Lower lobe of right lung (tissue), 2 donors: Measurements from ENCODE around the gene MTCL1. TPM values are rescaled to one million over a fixed set of nuclear protein-coding genes. Genes with fewer than 3 reads are reported as not detected.

ENCODE experiments used
- ATAC-seq, 2 donors: fragments of 200-7000 bp; cut with Tn5 transposase; one replicate each; pipeline ENCODE4 v1.9.1; 2020 to 2022; ENCODE audit warnings: mild to moderate bottlenecking in 2 of 2, moderate library complexity in 2 of 2
- DNase-seq: peaks from one replicate; pipeline ENCODE4 v3.0.0-alpha.2; 2020
- H3K27ac ChIP-seq: fragments of 200-600 bp; one replicate; pipeline ENCODE4 v1.8.0; 2022
- H3K27me3 ChIP-seq: fragments of 200-600 bp; one replicate; pipeline ENCODE4 v1.8.0; 2022; ENCODE audit warnings: low read depth
- H3K36me3 ChIP-seq: fragments of 200-600 bp; one replicate; pipeline ENCODE4 v1.8.0; 2022; ENCODE audit warnings: mild to moderate bottlenecking
- H3K4me1 ChIP-seq: fragments of 200-600 bp; one replicate; pipeline ENCODE4 v1.8.0; 2022
- H3K4me3 ChIP-seq: fragments of 200-600 bp; one replicate; pipeline ENCODE4 v1.8.0; 2022; ENCODE audit warnings: mild to moderate bottlenecking
- H3K9me3 ChIP-seq: fragments of 200-600 bp; one replicate; pipeline ENCODE4 v1.8.0; 2022
- CTCF ChIP-seq: fragments of 200-600 bp; IDR thresholded peaks from one replicate; pipeline ENCODE4 v1.8.0; 2022; ENCODE audit warnings: antibody characterized with exemption, mild to moderate bottlenecking
- intact Hi-C: fragments of 100-400 bp; cut with DNase I; formaldehyde crosslinking; loops from one replicate; pipeline ENCODE4 v1.11.0; 2022
- total RNA-seq: library from RNA; stranded (reverse); fragmentation: NEBNext Ultra II Directional; extraction: Animal tissue kit (Norgen Biotek cat#: 25700); gene quantifications from one replicate; pipeline ENCODE4 v1.2.1, GENCODE V29; 2021
- donor health status: DM: no; HTN: yes; CAD: no; lungs with severe emphysema.

The MTCL1 gene
- total RNA-seq, 1 donor from 2014 or later, result 7.9 TPM

- H3K9me3 ChIP-seq, result no peaks in the 10 kb centered on the region
- H3K27ac ChIP-seq, result no peak overlapping the region
- no peak overlapping the region for H3K4me3 ChIP-seq
- no peak for DNase-seq
- intact Hi-C loops, result no loop called here
- H3K4me1 ChIP-seq, result no peaks in the 10 kb centered on the region
- TF ChIP-seq CTCF, result no peak
- H3K36me3 ChIP-seq, result peaks cover 2% of the 10 kb centered on the region
- H3K27me3 ChIP-seq, result no peaks in the 10 kb centered on the region
- no peak for ATAC-seq
These were observed 108.8 kb downstream of the MTCL1 start for GRCh38 chr18:8814206-8814605.

- intact Hi-C loops, result no loop called here
- Histone ChIP-seq H3K9me3 (no peaks in the 10 kb centered on the region), H3K36me3 (peaks cover 4% of the 10 kb centered on the region), H3K27ac (no peak overlapping the region), H3K4me1 (no peaks in the 10 kb centered on the region), H3K27me3 (no peaks in the 10 kb centered on the region), H3K4me3 (no peak overlapping the region)
- DNase-seq (no peak), ATAC-seq (no peak)
- no peak for TF ChIP-seq CTCF
These were observed 110.9 kb downstream of the MTCL1 start for GRCh38 chr18:8816220-8816619.

- Histone ChIP-seq H3K36me3 (peaks cover 4% of the 10 kb centered on the region), H3K27ac (no peak overlapping the region), H3K4me1 (no peaks in the 10 kb centered on the region), H3K4me3 (no peak overlapping the region), H3K27me3 (no peaks in the 10 kb centered on the region), H3K9me3 (no peaks in the 10 kb centered on the region)
- DNase-seq (no peak), ATAC-seq (no peak)
- intact Hi-C loops, result no loop called here
- no peak for TF ChIP-seq CTCF
These were observed 111.5 kb downstream of the MTCL1 start for GRCh38 chr18:8816816-8817215.

- DNase-seq (no peak), ATAC-seq (no peak)
- no peaks in the 10 kb centered on the region for H3K4me1 ChIP-seq
- no peak overlapping the region for H3K27ac ChIP-seq
- no peaks in the 10 kb centered on the region for H3K9me3 ChIP-seq
- no peak for TF ChIP-seq CTCF
- peaks cover 4% of the 10 kb centered on the region for H3K36me3 ChIP-seq
- intact Hi-C loops, result no loop called here
- no peak overlapping the region for H3K4me3 ChIP-seq
- no peaks in the 10 kb centered on the region for H3K27me3 ChIP-seq
These were observed 113.6 kb downstream of the MTCL1 start for GRCh38 chr18:8818982-8819381.

GRCh38 chr18:8820396-8821082 is 115.2 kb downstream of the MTCL1 start:
- intact Hi-C loops, result no loop called here
- peaks cover 4% of the 10 kb centered on the region for H3K36me3 ChIP-seq
- H3K9me3 ChIP-seq, result no peaks in the 10 kb centered on the region
- no peak for TF ChIP-seq CTCF
- ATAC-seq (no peak), DNase-seq (no peak)
- H3K27me3 ChIP-seq, result no peaks in the 10 kb centered on the region
- no peak overlapping the region for H3K27ac ChIP-seq
- H3K4me3 ChIP-seq, result no peak overlapping the region
- H3K4me1 ChIP-seq, result no peaks in the 10 kb centered on the region

GRCh38 chr18:8821083-8821465 is 115.7 kb downstream of the MTCL1 start:
- no peak for ATAC-seq
- no peaks in the 10 kb centered on the region for H3K9me3 ChIP-seq
- no peak for DNase-seq
- no peak for TF ChIP-seq CTCF
- H3K27me3 ChIP-seq, result no peaks in the 10 kb centered on the region
- H3K36me3 ChIP-seq, result peaks cover 4% of the 10 kb centered on the region
- intact Hi-C loops, result no loop called here
- H3K4me1 ChIP-seq, result no peaks in the 10 kb centered on the region
- H3K27ac ChIP-seq, result no peak overlapping the region
- no peak overlapping the region for H3K4me3 ChIP-seq
